Activated CD4-positive, alpha-beta T cell treated with anti-CD3 and anti-CD28 coated beads, Interleukin-2, Interleukin-4, amounts not matched to agents 100 ng/mL and 50 ng/mL, durations not matched to agents 16 hours and 8 hours (primary cell): Measurements from ENCODE around the gene ID2.

ENCODE experiments used
- DNase-seq: peaks from one replicate; pipeline ENCODE4 v3.0.0-alpha.2; 2020; ENCODE audit warnings: low spot score

Gene ID2

DNA sequence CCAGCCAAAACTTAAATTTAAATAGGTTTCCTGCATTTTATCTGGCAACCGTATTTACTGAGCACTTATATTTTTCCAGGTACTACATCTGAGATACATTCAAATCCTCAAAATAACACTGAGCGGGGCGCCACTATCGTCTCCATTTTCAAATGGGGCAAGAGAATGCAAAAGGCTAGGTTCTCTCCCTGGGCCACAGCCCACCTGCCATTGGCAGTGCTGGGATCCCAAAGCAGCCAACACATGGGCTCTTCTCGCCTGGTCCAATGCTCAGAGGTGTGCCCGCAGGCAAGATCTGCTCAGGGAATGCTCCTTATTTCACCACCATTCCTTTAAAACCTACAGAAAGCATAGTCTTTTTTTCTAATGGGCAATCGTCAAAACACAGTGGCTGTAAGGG, 11.3 kb upstream of the ID2 start:
- DNase-seq, result no peak

DNA sequence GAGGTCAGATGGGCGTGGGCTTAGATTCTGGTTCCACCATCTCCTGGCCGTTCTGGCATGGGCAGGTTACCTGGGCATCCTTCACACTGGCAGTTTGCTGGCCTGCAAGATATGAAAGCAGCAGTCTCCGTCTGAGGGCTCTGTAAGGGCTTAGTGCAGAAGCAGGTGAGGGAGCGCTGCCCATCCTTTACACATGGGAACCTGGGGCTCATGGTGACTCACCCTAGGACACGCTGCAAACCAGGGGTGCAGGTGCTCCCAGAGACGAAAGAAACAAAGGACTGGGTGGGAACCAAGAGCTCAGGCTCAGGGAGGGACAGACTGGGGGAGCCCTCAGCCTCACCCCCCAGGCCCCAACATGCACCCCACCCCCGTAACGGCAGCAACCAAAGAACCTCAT, 10.7 kb upstream of the ID2 start:
- DNase-seq, result no peak

DNA sequence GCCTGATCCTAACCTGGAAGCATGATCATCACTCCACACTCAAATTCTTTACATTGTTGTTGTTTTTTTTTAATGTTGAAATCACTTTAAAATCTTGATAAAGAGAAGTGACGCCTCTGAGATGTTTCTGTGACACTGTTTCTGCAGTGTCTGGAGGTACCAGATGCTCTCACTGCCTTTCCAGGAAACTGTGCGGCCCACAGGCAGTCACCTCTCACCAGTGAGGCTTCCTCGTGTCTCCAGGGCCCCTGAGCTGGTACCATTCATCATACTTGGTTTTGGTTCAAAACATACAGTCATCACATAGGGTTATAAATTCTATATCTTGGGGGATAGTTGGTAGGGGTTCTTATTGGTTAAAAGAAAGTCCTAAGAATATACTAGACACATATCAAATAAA, 10.1 kb upstream of the ID2 start:
- no peak for DNase-seq

DNA sequence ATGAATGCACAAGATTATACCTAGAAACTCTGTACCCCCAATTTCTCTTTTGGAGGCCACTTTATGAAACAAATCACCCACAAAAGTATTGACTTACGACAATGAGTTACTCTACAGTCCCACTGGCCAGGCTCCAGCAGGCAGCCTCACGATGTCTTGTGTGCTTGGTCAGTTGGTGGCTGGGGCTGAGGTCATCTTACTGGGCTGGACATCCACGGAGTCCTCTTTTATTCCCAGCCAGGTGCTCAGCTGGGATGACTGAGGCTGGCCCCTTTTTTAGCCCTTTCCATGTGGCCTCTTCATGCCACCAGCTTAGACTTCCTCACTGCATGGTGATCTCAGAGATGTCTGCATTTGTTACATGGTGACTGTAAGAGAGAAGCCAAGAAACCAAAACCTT, 8.9 kb upstream of the ID2 start:
- no peak for DNase-seq

DNA sequence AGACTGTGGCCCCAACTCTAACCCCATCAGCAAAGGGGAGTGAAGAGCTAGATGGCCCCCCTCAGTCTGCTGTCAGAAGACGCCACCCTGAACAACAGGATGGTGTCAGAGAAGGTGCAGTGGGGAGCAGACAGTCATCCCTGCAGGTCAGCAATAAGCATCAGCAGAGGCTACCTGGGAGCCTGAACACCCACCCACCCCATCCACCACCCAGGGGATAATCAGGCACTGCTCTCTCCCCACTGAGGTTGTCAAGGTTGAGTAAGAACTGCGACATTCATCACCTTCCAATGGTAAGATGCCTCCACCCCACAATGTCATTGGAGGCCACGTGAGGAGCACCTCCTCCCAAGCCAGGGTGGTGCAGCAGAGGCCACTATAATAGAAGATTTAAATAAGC, 8.5 kb upstream of the ID2 start:
- no peak for DNase-seq

DNA sequence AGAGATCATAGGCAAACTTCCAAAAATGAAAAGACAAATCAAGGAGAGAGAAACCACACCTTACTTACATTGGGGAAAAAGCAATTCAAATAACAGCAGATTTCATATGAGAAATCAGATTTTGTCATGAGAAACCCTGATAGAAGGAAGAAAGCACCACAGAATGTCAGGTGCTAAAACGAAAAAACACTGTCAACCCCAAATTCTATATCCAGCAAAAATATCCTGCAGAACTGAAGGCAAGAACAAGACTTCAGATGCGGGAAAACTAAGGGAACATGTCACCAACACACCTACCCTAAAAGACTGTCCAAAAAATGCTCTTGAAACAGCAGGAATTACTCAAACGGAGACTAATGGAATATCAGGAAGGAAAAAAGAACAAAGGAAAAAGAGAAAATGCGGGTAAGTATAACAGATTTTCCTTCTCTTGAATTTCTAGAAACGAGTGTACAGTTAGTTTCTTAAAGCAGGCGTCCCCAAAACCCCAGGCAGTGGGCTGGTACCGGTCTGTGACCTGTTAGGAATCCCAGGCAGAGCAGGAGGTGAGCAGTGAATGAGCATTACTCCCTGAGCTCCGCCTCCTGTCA, 7.3 kb upstream of the ID2 start:
- no peak for DNase-seq

DNA sequence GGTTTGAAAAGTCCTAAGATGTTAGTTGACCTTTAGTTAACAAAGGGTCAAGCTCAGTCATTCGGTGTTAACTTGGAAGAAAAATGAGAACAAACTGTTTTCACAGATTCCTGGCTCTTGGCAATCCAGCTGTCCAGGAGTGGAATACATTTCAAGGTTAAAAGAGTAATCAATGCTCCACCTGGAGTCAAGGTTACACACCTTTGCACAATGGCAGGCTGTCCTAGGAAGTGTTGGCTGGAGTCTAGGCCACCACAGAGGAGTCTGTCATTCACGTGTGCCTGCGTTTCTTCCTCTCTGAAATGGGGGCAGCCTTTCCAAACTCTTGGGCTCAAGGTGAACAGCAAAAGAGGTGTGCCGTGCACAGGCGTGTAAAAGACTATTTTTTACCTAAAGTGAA, 6.3 kb upstream of the ID2 start:
- no peak for DNase-seq

DNA sequence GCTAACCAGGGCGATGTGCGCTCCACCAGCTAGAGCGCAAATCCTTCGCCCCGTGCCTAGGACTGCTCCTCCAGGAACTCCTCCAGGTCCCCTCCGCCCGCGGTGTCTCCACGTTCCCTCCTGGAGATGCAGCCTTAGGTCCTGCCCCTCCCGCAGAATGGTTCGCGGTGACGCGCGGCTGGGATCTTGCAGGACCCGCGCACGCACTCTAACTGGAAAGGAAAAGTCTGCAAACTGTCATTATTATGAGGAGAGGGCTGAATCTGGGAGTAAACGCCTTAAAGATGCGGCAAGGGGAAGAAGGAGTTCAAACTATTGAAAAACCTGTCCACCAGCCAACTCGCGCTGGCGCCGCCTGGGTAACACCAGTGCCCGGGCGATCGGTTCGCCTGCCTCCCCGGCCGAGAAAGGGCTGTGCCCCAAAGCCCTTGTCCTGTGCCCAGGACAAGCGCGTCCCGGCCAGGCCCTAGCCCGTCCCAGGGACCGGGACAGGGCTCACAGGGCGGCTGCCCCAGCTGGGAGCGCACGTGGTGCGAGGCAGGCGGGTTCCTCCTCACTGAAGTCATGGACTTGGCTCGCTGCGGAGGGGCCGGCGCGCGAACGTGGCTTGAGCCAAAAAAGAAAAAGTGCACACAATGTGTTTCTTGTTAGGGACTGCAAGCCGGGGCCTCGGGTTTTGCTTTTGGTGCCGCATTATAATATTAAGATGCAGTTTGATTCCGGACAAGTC, 5.5 kb upstream of the ID2 start:
- DNase-seq, result no peak

DNA sequence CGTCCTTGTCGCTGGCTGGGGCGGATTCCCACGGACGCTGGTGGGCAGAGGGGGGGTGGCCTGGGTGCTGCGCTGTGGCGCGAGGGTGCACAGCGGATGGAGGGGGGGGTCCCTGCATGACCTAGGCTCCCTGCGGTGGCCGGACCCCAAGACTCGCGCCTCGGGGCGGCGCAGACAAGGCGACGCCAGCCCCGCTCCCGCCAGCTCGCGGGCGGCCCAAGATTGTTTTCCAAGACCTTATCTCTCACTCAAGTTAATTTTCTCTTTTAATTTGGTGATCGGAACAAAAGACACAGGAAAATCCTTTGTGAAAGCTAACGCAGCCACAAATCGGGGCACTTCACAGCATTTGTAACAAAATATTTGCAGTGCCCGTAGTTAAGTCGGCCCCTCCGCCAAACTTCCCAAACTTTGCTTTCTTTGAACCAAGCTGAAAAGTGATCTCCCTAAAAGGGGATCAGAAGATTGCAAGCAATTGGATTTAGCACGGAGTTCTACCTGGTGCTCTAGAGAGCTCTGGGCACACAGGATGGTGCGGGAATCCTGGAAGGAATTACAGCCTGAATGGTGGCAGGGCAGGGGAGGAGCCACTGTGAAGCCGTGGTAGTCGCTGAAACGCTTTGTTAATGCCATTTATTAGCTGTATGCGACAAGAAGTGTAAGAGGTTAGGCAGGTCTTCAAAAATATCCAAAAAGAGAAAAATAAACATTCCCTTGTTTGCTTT, 4.8 kb upstream of the ID2 start:
- DNase-seq, result no peak

DNA sequence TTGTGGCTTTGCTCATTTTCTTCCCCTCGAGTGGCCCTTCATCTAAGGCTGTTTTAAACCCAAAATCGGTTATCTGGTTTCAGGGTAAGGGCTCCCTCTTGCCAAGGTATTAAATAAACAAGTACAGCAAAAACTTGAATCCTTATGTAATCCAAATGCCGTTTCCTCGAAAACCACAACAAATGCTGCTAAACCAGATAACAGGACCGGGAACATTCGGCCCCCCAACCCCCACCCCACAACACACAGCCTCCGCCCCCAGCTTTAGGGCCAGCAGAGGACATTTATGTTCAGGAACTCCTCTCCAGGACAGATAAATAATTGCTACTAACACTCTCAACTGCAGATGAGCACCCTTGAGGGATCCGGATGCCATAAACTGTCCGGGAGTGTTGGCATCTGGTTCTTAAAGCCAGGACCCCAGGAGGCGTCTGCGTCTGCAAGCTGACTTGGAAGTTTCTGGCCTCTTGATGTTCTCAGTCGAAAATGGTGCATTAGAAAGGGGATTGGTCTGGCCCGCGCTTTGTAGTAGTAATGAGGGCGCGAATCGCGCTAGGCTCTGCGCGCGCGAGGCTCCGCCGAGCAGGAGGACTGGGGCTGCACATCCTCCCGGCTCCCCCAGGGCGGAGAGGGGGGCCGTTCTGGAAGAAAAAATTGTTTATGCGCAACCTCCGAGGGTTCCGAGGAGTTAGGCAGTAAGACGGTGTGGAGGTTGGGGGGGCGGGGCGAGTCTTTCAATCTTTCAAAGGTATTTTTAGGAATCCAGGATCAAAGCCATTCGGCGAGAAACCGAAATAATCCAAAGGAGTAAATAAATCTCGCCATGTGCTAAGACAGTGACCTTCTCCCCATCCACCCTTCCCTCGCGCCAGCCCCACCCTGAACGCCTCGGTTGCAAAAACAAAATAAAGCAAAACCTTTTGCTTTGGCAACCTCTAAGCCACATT, 3.9 kb upstream of the ID2 start:
- DNase-seq, result peak; percentile 34

DNA sequence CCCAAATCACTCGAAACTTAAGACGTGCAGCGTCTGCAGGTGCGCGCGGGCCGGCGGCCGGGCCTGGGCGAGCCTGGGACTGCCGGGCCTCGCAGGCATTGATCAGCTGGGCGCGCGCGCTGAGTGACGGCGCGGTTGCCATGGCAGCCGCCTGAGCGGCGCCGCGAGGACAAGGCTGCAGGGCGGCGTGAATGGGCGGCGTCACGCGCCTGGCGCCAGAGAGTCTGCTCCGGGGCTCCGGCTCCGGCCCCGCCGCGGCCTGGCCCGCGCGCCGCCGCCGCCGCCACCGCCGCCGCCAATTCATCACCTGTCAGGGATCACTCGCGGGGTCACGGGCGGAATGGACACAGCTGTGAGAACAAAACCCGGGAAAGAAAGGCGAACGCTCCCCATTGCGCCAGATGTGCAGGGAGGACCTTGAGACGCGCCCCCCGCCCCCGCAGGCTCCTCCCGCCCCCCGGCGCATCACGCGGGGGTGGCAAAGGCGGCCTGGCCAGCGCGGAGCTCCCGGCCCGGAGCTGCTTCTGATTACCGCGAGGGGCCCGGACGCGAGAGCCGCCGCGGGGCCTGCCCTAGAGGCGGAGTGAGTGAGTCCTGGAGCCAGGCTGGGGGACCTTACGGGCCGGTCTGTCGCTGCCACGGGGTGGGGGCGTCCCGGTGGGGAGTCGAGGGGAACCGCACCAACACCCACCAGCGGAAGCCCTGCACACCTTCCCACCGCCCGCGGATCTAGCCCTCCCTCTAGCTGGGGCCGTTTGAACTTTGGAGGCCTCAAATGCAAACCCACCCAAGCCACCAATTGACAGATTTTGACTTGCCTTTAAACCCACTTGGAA, 2.9 kb upstream of the ID2 start:
- peak; percentile 90 for DNase-seq

DNA sequence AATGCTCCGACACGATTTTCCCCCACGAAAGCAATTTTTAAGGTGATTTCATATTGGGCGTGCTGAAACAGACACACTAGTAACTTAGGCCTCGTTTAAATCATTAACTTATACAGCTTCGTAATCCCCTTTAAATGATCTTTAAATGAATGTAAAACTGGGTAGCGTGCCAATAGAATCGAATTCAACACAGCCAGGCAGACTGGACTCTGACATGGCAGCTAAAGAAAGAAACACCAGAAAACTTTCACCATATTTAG, 2.4 kb upstream of the ID2 start:
- no peak for DNase-seq

DNA sequence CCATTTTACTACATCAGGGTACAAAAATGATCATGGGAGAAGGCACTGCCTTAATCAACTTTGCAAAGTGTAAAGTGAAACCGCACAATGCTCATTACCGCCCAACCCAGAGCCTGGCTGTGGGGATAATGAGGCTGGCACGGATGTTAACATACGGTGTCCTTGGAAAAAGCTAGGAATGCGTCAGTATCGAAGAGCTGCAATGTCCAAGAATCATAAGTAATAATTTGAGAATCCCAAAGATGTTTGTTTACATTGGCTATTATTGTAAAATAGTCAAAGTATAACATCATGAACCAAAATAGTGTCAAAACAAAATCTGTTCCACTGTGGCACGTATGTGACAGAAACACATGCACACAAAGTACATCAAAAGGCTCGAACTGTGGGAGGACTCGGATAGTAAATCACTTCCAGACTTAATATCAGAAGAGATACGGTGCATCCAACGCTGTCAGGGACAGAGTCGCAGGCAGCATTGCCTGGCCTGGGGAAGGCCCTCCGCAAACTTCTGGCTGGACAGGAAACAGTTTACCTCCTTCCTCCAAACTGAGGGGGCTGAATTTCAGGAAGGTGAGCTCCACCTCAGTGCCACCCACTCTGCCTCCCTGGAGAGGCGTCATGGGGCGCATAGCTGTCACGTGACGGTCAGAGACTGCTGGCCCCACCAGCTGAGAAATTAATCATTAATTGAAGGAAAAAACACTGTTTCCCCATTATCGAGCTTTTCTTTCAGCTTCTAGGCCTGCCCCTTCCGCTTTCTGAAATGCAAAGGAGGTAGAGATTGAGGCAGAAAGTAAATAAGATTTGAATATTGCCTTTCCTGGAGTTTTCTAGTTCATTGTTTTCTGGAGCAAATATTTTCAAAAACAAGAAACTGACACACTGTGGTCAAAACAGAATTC, 1.8 kb upstream of the ID2 start:
- DNase-seq, result peak; percentile 22

DNA sequence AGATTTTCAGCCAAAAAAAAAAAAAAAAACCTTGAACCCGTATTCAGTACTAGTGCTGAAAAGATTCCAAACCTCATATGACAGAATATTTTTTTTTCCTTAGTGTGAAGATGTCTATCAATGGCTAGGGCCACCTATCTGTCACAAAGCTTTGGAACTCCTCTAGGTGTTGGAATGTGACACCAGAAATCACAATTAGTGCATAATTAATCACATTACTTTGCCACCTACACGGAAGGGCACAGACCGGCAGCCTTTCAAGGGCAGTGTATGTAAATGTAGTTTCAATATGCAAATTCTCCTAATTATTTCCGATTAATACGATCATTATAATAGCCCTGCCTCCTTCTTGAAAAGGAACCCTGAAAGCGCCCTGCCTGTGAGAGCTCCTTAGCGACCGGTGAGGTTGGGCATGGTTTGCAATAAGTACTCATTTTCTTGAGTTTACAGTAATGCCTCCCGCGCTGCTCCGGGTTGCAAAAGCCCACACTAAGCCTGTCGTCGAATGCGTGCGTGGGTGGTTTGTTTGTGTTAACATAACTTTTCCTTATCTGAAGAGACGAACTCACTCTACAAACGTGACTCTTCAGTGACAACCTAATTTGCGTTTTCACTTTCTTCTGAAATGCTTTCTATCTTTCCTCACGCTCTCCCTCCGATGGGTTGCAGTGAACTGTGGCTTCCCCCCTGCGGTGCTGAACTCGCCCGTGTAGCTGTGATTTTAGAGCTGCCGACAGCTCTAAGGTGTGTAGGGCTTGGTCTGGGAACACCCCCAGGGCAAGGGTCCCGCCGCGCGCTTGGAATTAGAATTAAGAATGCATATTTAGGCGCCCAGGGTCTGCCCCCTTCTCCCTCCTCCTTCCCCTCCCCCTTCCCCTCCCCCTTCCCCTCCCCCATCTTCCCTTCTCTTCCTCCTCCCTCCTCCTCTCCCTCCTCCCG, 765 bp upstream of the ID2 start:
- DNase-seq, result peak; percentile 62

DNA sequence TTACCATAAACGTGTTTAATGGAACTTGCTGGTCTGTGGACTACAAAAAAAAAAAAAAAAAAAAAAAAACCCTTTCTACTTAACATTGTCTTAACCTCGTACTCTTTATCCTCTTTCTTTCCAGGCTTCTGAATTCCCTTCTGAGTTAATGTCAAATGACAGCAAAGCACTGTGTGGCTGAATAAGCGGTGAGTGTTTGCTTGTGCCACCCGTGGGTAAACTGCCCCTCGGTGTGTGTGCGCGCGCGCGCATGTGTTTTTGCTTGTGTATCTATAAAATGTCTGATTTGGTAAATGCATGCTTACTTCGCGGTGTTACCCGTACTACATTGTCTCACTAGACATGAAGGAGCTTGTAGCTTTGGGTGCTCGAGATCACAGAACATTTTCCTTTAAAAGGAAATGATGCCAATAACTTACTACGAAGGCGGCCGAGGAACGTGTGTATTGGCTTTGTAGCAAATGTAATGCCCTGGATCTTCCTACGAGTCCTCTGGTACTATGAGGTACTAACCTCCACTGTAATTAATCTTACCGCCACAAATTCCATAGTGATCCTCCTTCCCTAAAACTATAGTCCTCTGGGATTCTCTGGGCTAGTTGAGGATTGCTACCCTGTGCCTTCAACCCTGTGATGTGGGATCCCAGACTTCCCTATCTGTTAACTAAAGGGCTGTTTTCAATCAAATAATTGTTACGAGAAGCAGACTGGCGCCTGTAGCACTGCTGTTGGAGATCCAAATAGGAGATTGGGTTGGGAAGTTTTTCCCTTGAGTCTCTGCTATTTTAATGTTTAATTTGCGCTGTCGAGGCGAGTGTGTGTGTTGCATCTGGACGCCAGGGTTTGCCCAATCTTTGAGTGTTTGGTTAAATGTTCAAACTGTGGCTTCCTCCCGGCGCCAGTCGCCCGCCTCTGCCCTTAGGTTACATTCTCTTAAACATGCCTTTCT, 1.1 kb downstream of the ID2 start:
- peak; percentile 51 for DNase-seq

DNA sequence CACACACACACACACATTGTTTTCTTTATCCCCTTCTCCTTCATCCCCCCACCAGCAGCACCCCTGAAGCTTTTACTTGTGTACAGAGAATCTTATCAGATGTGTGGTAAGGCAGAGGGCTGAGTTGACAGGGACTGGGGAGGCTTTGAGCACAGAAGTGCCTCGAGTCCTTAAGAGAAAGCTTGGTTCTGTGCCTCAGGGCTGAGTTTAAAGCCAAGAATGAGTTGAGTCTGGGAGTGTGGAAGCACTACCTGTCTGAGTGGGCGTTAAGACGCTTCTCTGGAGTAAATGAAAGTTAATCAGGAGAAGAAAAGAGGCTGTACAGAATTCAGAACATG, 2.7 kb downstream of the ID2 start:
- peak; percentile 70 for DNase-seq

DNA sequence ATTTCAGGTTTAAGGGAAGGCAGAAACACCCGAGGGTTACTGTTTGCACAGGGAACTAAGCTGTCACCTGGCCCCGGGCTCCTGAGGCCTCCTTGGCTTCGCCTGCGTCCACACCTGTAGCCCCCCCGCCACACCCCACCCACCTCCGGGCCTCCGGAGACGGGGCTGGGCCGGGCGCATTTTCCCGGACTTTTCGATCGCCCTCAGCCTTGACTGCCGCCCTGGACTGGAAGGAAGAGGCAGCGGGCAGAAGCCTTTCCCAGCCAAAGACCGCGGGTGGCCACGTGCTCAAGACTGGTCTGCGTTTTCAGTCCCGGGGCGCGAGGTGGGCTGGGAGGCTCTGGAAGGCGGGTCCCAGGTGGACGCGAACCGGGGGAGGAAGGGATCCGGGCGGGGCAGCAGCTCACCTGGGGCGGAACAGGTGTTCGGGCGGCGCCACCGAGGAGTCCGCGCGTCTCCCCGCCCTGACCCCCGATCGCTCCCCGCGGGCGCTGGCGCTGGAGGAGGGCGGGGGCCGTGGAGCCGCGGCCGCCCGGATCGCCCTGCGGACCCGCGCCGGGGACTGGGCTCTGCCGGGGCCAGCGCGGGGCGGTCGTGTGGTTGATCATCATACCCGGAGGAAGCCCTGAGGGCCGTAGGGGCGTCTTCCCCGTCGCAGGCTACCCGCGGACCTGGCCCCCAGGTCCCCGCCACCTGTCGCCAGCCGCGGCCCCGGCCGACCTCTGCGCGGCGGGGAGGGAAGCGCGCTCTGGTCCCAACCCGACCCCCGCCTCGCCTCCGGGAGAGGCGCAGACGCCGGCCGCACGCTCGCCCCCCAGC, 3.2 kb downstream of the ID2 start:
- peak; percentile 53 for DNase-seq
